ENCODE data around the gene LYAR. TPM values are rescaled to one million over a fixed set of nuclear protein-coding genes. Genes with fewer than 3 reads are reported as not detected.

The LYAR gene
- total and polyA plus RNA-seq, 2 of the 13 experiments (the other 11 are each of a cell fraction or from before 2014, with no cell fraction given): 7.8 to 94.2 TPM

DNA sequence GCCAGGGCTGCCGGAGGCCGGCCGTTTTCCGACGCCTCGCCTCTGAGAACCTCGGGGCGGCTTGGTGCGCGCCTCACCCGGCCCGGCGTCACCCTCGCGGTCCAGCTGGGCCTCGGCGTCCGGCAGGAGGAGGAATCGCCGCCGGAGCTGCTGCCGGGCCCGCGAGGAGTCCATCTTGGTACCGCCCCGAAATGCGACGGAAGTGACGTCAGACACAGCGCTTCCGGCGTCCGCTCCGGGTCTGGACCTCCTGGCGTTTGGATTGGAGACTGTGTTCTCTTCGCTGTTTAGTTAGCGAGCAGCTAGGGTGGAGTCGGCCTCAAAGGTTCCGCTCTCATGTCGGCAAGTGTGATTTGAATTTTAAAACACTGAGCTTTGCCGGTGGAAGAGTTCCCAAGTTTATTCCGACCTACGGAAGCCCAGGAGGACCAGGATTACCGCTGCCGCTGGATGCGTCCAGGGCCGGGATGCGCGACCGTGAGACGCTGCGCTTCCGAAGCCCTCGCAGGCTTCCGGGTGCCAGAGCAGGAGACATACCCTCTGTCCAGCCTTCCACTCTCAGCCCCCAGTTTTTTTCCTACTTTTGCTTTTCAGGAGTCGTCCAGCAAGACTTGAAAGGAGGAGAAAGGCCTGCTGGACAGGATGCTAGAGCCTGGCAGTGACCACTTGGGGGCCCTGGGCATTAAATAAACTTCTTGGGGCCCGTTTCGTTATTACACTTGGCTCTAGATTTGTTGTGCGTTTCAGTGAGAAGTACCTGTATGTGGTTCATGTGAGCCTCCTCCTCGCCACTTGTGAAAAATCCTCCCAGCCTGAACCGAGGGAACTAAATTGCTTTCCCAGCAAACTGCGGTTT is 41.7 kb downstream of the LYAR start, which contains the start of gene TMEM128 (continued):
- TF ChIP-seq FOXO4 (CRISPR knock-in tag; conservative IDR thresholded peaks at IDR 0.05) (no peak), CHCHD3 (CRISPR knock-in tag; IDR thresholded peaks at IDR 0.05) (0 out of 2 replicates have a peak, but pooled peaks have one; percentile 35), ZNF296 (CRISPR knock-in tag; conservative IDR thresholded peaks at IDR 0.05) (no peak), ZNF468 (CRISPR knock-in tag; IDR thresholded peaks at IDR 0.05) (no peak), KAT2B (IDR thresholded peaks at IDR 0.05; ENCODE audit: borderline replicate concordance, low read depth, low read length) (no peak), ZMAT5 (CRISPR knock-in tag; IDR thresholded peaks at IDR 0.05; ENCODE audit: borderline replicate concordance, low read depth) (no peak), ZNF275 (CRISPR knock-in tag; IDR thresholded peaks at IDR 0.05; ENCODE audit: borderline replicate concordance) (no peak; the same call in 1 of the 2 replicates), KMT2B (CRISPR knock-in tag; IDR thresholded peaks at IDR 0.05) (peak; percentile 96), ZHX1 (CRISPR knock-in tag; IDR thresholded peaks at IDR 0.05; ENCODE audit: low read depth) (peak; percentile 63; the same call in 1 of the 2 replicates), ZNF256 (CRISPR knock-in tag; conservative IDR thresholded peaks at IDR 0.05) (peak; percentile 60), RFX3 (CRISPR knock-in tag; IDR thresholded peaks at IDR 0.05) (peak; percentile 33; the same call in 1 of the 2 replicates), ZBTB25 (CRISPR knock-in tag; IDR thresholded peaks at IDR 0.05) (peak; percentile 61; the same call in 1 of the 2 replicates), HDAC6 (IDR thresholded peaks at IDR 0.05; ENCODE audit: low read depth, low read length) (no peak)
- TF ChIP-seq, protein P1, sequence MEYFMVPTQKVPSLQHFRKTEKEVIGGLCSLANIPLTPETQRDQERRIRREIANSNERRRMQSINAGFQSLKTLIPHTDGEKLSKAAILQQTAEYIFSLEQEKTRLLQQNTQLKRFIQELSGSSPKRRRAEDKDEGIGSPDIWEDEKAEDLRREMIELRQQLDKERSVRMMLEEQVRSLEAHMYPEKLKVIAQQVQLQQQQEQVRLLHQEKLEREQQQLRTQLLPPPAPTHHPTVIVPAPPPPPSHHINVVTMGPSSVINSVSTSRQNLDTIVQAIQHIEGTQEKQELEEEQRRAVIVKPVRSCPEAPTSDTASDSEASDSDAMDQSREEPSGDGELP (IDR thresholded peaks at IDR 0.05; ENCODE audit: borderline replicate concordance, low read depth): peak; percentile 55; the same call in 1 of the 2 replicates
- TF ChIP-seq, protein P2, sequence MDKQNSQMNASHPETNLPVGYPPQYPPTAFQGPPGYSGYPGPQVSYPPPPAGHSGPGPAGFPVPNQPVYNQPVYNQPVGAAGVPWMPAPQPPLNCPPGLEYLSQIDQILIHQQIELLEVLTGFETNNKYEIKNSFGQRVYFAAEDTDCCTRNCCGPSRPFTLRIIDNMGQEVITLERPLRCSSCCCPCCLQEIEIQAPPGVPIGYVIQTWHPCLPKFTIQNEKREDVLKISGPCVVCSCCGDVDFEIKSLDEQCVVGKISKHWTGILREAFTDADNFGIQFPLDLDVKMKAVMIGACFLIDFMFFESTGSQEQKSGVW (CRISPR knock-in tag; IDR thresholded peaks at IDR 0.05; ENCODE audit: borderline replicate concordance): no peak; the same call in 1 of the 2 replicates
- TF ChIP-seq, protein P3, sequence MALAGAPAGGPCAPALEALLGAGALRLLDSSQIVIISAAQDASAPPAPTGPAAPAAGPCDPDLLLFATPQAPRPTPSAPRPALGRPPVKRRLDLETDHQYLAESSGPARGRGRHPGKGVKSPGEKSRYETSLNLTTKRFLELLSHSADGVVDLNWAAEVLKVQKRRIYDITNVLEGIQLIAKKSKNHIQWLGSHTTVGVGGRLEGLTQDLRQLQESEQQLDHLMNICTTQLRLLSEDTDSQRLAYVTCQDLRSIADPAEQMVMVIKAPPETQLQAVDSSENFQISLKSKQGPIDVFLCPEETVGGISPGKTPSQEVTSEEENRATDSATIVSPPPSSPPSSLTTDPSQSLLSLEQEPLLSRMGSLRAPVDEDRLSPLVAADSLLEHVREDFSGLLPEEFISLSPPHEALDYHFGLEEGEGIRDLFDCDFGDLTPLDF (CRISPR knock-in tag; IDR thresholded peaks at IDR 0.05): peak; percentile 45; the same call in 1 of the 2 replicates

All from HepG2 (cell line).